Breast epithelium (tissue), 4 donors: Measurements from ENCODE around the gene CADM2. TPM values are rescaled to one million over a fixed set of nuclear protein-coding genes. Genes with fewer than 3 reads are reported as not detected.

Experiments
- DNase-seq, 2 donors: peaks; one replicate each; pipeline ENCODE4 v3.0.0-alpha.2; 2019; ENCODE audit warnings: low spot score in 2 of 2
- H3K27ac ChIP-seq, 2 donors: fragments of 200-600 bp; sonication (generic) in 1 of 2; one replicate each; pipeline ENCODE4 v1.5.1; 2016 to 2019; ENCODE audit warnings: mild to moderate bottlenecking in 1 of 2
- H3K27me3 ChIP-seq, 2 donors: fragments of 200-600 bp; sonication (generic) in 1 of 2; one replicate each; pipeline versions ENCODE4 v1.5.1 to v1.6.0; 2017 to 2019; ENCODE audit warnings: control low read depth in 1 of 2, mild to moderate bottlenecking in 1 of 2
- H3K36me3 ChIP-seq: fragments of 200-600 bp; one replicate; pipeline ENCODE4 v1.5.1; 2019
- H3K4me1 ChIP-seq, 2 donors: fragments of 200-600 bp; sonication (generic); one replicate each; pipeline ENCODE4 v1.5.1; 2016 to 2019; ENCODE audit warnings: control low read depth in 1 of 2
- H3K4me3 ChIP-seq, 3 donors: fragments of 200-600 bp; sonication (generic); 1 replicate in 2 of 3; 2 replicates in 1 of 3; pipeline ENCODE4 v1.5.1; 2016 to 2019; ENCODE audit warnings: mild to moderate bottlenecking in 3 of 3, moderate library complexity in 2 of 3
- H3K9me3 ChIP-seq, 2 donors: fragments of 200-600 bp; sonication (generic) in 1 of 2; one replicate each; pipeline ENCODE4 v1.5.1; 2016 to 2019; ENCODE audit warnings: control low read depth in 1 of 2
- POLR2A ChIP-seq: fragments of 450-650 bp; IDR thresholded peaks from one replicate; pipeline ENCODE4 v1.6.1; 2016; ENCODE audit warnings: antibody characterized with exemption, mild to moderate bottlenecking, moderate library complexity
- POLR2AphosphoS5 ChIP-seq, 3 donors: sonication (generic); formaldehyde crosslinking; IDR thresholded peaks; one replicate each; pipeline ENCODE4 v1.6.1; 2017; ENCODE audit warnings: antibody characterized with exemption in 3 of 3
- intact Hi-C: fragments of 100-400 bp; cut with DNase I; formaldehyde crosslinking; loops from one replicate; pipeline ENCODE4 v1.15.1; 2023; ENCODE audit warnings: low total_unique reads
- total RNA-seq, 3 donors: library from RNA; depleted of rRNA; stranded (reverse); fragments of >200 nt; gene quantifications; one replicate each; pipeline ENCODE4 v1.1.0, GENCODE V29; 2016
- TF ChIP-seq, protein P1 (sequence below), 3 donors: fragments of 450-650 bp; IDR thresholded peaks; one replicate each; pipeline ENCODE4 v1.5.1; 2016 to 2017; ENCODE audit warnings: antibody characterized with exemption in 3 of 3, mild to moderate bottlenecking in 3 of 3, moderate library complexity in 3 of 3

CADM2 gene
- total RNA-seq, 3 donors from 2014 or later, result 2.3 to 7.4 (median 6.9) TPM

DNA sequence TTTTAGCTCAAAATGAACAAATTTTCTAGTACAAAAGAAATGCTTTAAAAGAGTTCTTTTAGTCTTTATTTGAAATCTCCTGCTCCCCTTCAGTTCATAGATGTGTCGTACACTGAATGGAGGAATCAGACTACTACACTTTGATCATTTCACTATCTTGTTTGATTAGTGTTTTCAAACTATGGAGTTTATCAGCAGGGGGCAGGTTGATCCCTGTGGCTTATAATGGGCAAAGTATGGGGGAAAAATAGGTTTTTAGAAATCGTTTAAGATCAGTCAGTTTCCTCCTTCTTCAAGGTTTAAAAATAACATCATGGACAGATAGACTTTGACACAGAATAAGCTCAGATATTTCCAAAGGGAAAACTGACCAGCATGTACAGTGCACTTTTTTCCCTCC lies 701.7 kb downstream of the CADM2 start:
- DNase-seq, result no peak
- Histone ChIP-seq H3K4me1 (no peaks in the 10 kb centered on the region), H3K36me3 (no peaks in the 10 kb centered on the region), H3K27ac (no peak overlapping the region), H3K27me3 (no peaks in the 10 kb centered on the region), H3K9me3 (no peaks in the 10 kb centered on the region), H3K4me3 (no peak overlapping the region)
- intact Hi-C loops, result no loop called here
- TF ChIP-seq, protein P1, sequence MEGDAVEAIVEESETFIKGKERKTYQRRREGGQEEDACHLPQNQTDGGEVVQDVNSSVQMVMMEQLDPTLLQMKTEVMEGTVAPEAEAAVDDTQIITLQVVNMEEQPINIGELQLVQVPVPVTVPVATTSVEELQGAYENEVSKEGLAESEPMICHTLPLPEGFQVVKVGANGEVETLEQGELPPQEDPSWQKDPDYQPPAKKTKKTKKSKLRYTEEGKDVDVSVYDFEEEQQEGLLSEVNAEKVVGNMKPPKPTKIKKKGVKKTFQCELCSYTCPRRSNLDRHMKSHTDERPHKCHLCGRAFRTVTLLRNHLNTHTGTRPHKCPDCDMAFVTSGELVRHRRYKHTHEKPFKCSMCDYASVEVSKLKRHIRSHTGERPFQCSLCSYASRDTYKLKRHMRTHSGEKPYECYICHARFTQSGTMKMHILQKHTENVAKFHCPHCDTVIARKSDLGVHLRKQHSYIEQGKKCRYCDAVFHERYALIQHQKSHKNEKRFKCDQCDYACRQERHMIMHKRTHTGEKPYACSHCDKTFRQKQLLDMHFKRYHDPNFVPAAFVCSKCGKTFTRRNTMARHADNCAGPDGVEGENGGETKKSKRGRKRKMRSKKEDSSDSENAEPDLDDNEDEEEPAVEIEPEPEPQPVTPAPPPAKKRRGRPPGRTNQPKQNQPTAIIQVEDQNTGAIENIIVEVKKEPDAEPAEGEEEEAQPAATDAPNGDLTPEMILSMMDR (IDR thresholded peaks at IDR 0.05), result no peak
- TF ChIP-seq POLR2A (no peak), POLR2AphosphoS5 (IDR thresholded peaks at IDR 0.05) (no peak)

DNA sequence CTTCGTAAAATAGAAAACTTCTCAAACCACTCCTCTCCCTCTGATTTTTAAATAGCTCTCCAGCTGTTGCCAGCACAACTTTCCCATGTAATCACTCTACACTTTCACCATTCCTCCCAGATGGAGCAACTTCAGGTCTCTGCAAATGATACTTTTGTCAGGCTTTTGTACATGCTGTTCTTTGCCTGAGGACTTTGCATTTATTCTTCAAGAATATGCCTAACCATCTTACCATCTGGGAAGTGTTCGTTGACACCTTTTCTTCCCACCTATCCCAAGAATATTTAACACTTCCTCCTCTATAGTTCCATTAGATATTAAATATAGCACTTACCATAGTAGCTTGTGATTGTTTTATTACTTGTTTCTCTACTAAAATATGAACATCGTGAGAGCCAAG lies 703.7 kb downstream of the CADM2 start:
- TF ChIP-seq POLR2AphosphoS5 (IDR thresholded peaks at IDR 0.05) (no peak), POLR2A (no peak)
- TF ChIP-seq, protein P1 (IDR thresholded peaks at IDR 0.05), result no peak
- intact Hi-C loops, result no loop called here
- no peaks in the 10 kb centered on the region for H3K9me3 ChIP-seq

DNA sequence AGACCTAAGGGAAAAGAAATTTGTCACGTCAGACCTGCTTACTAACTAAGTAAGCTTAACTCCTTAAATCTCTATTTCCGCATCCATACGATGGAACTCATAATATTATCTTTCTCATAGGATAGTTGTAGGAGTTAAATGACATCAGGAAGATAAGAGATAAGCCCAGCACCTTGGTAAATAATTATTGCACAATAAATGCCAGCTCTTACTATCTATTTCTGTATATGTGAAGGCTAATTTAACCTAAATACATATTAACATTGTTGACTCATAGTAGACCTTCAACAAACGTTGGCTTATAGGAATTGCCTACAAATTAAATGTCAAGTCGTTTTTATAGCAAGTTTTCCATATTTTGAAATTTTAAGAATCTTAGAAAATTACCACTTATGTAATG lies 709.0 kb downstream of the CADM2 start:
- no peak overlapping the region for H3K27ac ChIP-seq
- no peak for DNase-seq

More for the DNA sequence above, 703.7 kb downstream of the CADM2 start:
- no peak overlapping the region for H3K4me3 ChIP-seq
- no peak overlapping the region for H3K27ac ChIP-seq
- DNase-seq, result no peak
- H3K36me3 ChIP-seq, result no peaks in the 10 kb centered on the region
- H3K27me3 ChIP-seq, result no peaks in the 10 kb centered on the region
- no peaks in the 10 kb centered on the region for H3K4me1 ChIP-seq

DNA sequence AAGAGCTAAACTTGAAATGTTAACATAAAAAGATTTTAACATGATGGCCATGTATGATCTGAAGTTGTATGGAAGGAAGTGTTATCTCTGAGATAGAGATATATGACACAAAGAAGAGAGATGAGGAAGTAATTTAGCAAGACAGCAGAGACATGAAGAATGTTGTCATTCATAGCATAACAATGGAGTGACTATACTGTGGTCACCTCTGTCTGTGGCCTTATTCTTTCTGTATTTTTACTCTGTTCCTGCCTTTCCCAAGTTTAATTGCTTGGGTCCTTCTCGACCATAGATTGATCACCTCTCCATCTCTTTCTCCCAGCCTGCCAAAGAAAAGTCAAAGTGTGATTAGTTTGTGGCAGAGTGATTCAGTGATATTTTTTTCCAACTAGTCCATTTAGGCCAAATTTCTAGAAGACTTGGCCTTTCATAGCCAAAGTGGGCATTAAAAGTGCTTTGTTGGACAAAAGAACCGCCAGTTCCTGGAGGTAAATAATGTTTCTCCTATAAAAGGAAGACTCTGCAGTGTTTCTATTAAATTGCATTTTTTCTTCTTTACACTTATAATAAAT lies 711.9 kb downstream of the CADM2 start:
- H3K36me3 ChIP-seq, result no peaks in the 10 kb centered on the region
- H3K27ac ChIP-seq, result no peak overlapping the region
- DNase-seq, result no peak
- TF ChIP-seq, protein P1 (IDR thresholded peaks at IDR 0.05), result no peak
- TF ChIP-seq POLR2A, result no peak
- TF ChIP-seq POLR2AphosphoS5 (IDR thresholded peaks at IDR 0.05), result no peak
- no peaks in the 10 kb centered on the region for H3K4me1 ChIP-seq
- H3K27me3 ChIP-seq, result no peaks in the 10 kb centered on the region
- H3K9me3 ChIP-seq, result no peaks in the 10 kb centered on the region
- intact Hi-C loops, result no loop called here
- no peak overlapping the region for H3K4me3 ChIP-seq

More for the DNA sequence above, 709.0 kb downstream of the CADM2 start:
- TF ChIP-seq POLR2AphosphoS5 (IDR thresholded peaks at IDR 0.05), result no peak
- TF ChIP-seq POLR2A, result no peak
- TF ChIP-seq, protein P1 (IDR thresholded peaks at IDR 0.05), result no peak
- intact Hi-C loops, result no loop called here
- Histone ChIP-seq H3K4me3 (no peak overlapping the region), H3K9me3 (no peaks in the 10 kb centered on the region), H3K27me3 (no peaks in the 10 kb centered on the region), H3K4me1 (no peaks in the 10 kb centered on the region), H3K36me3 (no peaks in the 10 kb centered on the region)

DNA sequence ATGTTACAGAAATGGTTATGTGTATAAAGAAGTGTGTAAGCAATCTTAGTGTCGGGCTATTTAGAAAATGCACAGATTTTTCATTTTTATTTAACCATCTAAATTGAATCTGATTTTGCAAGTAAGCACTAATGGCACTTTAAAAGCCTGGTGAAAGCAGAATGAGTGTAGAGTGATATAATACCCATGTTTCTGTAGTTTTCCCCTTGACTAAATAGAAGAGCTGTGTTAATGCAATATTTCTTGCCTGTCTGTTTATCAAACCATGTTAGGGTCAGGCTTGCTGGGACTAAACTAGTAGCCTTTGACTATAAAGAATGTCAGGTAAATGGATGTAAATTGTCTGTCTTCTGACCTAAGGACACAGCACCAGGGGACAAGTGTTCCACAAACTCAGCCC lies 714.0 kb downstream of the CADM2 start:
- intact Hi-C loops, result no loop called here
- no peaks in the 10 kb centered on the region for H3K9me3 ChIP-seq

More for the DNA sequence above, 714.0 kb downstream of the CADM2 start:
- Histone ChIP-seq H3K4me3 (no peak overlapping the region), H3K27me3 (no peaks in the 10 kb centered on the region), H3K27ac (no peak overlapping the region), H3K4me1 (no peaks in the 10 kb centered on the region), H3K36me3 (no peaks in the 10 kb centered on the region)
- no peak for DNase-seq
- TF ChIP-seq POLR2AphosphoS5 (IDR thresholded peaks at IDR 0.05), result no peak
- no peak for TF ChIP-seq POLR2A
- TF ChIP-seq, protein P1 (IDR thresholded peaks at IDR 0.05), result no peak
